HG03457 (cell line): ENCODE data around the gene CASKIN1.
"Not testable (repeated sequence)": the region's sequence is repeated elsewhere in the genome, so short reads cannot be mapped to it uniquely, and the experiment has no call there.

ENCODE experiments used
- ATAC-seq: cut with Tn5 transposase; IDR thresholded peaks from one replicate; pipeline ENCODE4 v1.9.1; 2021; ENCODE audit warnings: moderate number of reproducible peaks; ENCODE audit not compliant: unreplicated experiment

CASKIN1 gene

DNA sequence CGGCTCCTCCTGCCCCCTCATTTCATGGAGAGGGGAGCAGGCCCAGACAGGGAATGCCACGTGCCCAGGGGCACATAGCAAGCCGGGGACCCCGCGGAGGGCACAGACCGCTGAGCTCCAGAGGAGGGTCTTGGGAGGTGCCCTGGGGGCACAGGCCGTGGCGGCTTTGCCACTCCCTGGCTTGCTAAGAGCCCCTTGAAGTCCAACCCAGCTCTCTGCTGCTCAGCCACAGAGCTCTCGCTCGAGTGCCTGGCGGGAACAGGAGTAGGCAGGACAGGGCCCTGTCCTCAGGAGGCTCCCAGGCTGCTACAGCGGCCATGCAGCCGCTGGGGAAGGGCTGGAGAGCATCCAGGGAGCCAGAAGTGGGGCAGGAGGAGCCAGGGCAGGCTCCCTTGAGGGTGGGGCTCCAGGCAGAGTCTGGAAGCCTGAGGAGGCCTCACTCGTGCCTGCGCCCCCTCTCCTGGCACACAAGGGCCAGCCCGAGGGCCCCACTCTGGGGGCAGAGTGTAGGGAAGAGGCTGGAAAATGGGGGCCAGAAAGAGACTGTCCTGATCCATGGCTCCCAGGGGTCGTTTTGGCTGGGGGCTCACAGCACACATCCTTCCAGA, 52.4 kb downstream of the CASKIN1 start:
- no peak for ATAC-seq

DNA sequence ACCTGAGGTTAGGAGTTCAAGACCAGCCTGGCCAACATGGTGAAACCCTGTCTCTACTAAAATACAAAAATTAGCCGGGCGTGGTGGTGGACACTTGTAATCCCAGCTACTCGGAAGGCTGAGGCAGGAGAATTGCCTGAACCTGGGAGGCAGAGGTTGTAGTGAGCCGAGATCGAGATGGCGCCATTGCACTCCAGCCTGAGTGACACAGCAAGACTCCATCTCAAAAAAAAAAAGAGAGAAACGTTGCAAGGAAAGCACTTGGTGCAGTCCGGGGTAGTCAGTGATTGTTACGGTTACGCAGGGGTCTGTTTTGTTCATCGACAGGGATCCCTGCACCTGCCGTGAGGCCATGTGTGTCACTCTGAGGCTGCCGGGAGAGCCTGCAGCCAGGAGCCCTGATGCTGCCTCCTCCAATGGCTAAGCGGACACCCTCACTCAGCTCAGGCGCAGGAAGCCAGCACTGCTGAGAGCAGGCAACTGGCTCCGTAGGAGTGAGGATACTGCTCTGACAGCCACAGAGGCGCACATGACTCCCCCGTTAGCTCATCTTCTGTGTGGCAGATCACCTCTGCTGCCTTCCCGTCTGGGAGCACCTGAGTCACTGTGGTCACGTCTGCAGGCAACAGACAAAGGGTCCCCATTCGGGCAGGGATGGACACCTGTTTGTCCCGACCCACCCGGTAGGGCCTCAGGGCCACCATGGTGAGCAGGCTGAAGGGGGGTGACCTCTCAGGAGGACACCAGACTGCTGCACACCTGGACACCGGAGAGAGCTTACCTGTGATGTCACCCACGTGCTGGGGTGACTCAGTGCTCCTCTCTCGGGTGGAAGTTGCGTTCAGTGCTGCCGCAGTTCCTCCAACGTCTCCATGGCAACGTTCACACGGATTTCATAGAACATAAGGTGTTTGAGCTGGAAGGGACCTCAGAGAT, 53.2 kb downstream of the CASKIN1 start:
- ATAC-seq: no peak

GRCh38 chr16:2135770-2136490, 60.5 kb downstream of the CASKIN1 start, which contains the start of gene PKD1:
Gene PKD1, minus strand, starts transcription at chr16:2135898. Its CDS starts 209 bp downstream, at chr16:2135689.
- not testable (repeated sequence) for ATAC-seq

DNA sequence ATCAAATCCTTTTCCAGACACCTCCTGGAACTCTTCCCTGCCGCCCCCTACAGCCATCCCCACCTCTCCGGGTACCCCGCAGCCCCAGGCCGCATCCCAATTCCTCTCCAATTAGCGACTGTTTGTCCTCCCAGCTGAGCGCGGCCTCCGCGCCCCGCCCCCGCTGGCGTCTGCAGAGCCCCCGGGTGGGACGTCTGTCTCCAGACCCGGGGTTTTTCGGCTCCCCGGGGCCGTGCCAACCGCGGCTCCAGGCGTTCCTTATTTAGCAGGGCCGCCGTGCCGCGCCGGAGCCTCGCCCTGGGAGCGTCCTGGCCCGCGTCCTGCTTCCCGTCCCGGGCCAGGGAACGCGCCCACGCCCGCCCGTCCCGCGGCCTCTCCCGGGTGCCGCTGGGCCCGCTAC, 61.3 kb downstream of the CASKIN1 start:
- not testable (repeated sequence) for ATAC-seq

DNA sequence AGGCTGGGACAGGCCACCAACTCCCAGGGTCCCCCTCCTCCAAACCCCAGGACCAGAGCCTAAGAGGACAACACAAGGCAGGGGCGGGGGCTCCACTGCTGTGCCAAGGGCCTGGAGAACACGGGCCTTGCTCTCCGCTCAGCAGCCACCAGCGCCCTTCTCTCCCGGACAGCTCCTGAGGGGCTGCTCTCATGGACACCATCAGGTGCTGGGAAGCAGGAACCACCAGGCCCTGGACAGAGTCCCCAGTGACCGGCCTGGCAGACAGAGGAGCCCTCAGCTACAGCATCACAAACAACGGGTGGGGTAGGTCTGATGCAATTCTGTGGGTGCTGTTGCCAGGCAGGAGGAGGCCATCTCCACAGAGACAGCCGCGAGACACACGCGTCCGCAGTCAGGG, 62.6 kb downstream of the CASKIN1 start:
- ATAC-seq: not testable (repeated sequence)

GRCh38 chr16:2129890-2130447, 66.4 kb downstream of the CASKIN1 start:
- ATAC-seq: not testable (repeated sequence)

DNA sequence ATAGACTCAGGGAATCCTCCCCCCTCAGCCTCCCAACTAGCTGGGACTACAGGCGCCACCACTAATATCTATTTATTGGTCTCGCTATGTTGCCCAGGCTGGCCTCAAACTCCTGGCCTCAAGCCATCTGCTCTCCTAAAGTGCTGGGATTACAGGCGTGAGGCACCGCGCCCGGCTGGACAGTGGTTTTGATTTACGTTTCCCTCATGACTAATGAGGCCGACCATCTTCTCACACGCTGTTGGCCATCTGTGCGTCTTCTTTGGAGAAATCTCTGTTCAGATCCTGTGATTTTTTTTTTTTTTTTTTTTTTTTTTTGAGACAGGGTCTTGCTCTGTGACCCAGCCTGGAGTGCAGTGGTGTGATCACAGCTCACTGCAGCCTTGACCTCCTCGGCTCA, 67.2 kb downstream of the CASKIN1 start:
- ATAC-seq: not testable (repeated sequence)

- ATAC-seq: not testable (repeated sequence)
These were observed 68.7 kb downstream of the CASKIN1 start for GRCh38 chr16:2127630-2128280.
